SK-N-SH treated with all-trans-retinoic acid at 6 μM for 48 hours (cell line): ENCODE results near the gene WASF3.

Experiments
- ARNTL ChIP-seq: fragments of 450-650 bp; formaldehyde crosslinking; IDR thresholded peaks from 2 replicates; pipeline ENCODE4 v1.5.0; 2020; ENCODE audit warnings: low read depth, mild to moderate bottlenecking, moderate library complexity, borderline replicate concordance
- OSR1 ChIP-seq: fragments of 250-450 bp; sonication (Bioruptor Pico); IDR thresholded peaks from 2 replicates; pipeline ENCODE4 v1.8.0; 2022; ENCODE audit warnings: moderate library complexity, mild to moderate bottlenecking, inconsistent platforms
- PPARA ChIP-seq: fragments of 250-450 bp; sonication (Bioruptor Pico); IDR thresholded peaks from 2 replicates; pipeline ENCODE4 v1.5.0; 2020; ENCODE audit warnings: mild to moderate bottlenecking, borderline replicate concordance
- RARB ChIP-seq: fragments of 250-450 bp; sonication (Bioruptor Pico); IDR thresholded peaks from 2 replicates; pipeline ENCODE4 v1.8.0; 2021; ENCODE audit warnings: mild to moderate bottlenecking, moderate library complexity
- TCF4 ChIP-seq: fragments of 250-450 bp; sonication (Bioruptor Pico); IDR thresholded peaks from 2 replicates; pipeline ENCODE4 v1.8.0; 2021; ENCODE audit warnings: mild to moderate bottlenecking, moderate library complexity, borderline replicate concordance
- TF ChIP-seq, protein P1 (sequence below): fragments of 250-450 bp; sonication (Bioruptor Pico); IDR thresholded peaks from 2 replicates; pipeline ENCODE4 v1.8.0; 2020; ENCODE audit warnings: mild to moderate bottlenecking, moderate library complexity, borderline replicate concordance
- TF ChIP-seq, protein P2 (sequence below): fragments of 250-450 bp; sonication (Bioruptor Pico); IDR thresholded peaks from 2 replicates; pipeline ENCODE4 v1.5.1; 2020; ENCODE audit warnings: low read depth, mild to moderate bottlenecking, moderate library complexity

DNA sequence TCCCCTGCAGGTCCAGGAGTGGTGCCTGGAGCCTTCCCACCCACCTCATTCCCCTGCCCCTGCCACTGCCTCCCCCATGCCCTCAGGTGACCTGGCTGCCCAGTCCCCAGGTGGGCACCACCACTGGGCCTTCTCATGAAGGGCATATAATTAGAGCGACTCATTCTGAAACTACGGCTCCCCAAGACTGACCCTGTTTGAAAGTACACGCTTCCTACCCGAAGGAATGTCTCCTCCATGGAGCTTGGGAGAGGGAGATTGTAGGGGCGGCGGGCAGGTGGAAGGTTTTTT lies 150.5 kb downstream of the WASF3 start:
- no peak for TF ChIP-seq OSR1 (CRISPR knock-in tag)
- no peak for TF ChIP-seq TCF4 (CRISPR knock-in tag)
- TF ChIP-seq RARB: no peak
- no peak for TF ChIP-seq ARNTL (CRISPR knock-in tag)
- no peak for TF ChIP-seq PPARA (CRISPR knock-in tag)
- TF ChIP-seq, protein P1, sequence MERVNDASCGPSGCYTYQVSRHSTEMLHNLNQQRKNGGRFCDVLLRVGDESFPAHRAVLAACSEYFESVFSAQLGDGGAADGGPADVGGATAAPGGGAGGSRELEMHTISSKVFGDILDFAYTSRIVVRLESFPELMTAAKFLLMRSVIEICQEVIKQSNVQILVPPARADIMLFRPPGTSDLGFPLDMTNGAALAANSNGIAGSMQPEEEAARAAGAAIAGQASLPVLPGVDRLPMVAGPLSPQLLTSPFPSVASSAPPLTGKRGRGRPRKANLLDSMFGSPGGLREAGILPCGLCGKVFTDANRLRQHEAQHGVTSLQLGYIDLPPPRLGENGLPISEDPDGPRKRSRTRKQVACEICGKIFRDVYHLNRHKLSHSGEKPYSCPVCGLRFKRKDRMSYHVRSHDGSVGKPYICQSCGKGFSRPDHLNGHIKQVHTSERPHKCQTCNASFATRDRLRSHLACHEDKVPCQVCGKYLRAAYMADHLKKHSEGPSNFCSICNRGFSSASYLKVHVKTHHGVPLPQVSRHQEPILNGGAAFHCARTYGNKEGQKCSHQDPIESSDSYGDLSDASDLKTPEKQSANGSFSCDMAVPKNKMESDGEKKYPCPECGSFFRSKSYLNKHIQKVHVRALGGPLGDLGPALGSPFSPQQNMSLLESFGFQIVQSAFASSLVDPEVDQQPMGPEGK: no peak
- TF ChIP-seq, protein P2, sequence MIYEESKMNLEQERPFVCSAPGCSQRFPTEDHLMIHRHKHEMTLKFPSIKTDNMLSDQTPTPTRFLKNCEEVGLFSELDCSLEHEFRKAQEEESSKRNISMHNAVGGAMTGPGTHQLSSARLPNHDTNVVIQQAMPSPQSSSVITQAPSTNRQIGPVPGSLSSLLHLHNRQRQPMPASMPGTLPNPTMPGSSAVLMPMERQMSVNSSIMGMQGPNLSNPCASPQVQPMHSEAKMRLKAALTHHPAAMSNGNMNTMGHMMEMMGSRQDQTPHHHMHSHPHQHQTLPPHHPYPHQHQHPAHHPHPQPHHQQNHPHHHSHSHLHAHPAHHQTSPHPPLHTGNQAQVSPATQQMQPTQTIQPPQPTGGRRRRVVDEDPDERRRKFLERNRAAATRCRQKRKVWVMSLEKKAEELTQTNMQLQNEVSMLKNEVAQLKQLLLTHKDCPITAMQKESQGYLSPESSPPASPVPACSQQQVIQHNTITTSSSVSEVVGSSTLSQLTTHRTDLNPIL: no peak
